Keratinocyte (primary cell): ENCODE data around the gene NVL. TPM values are rescaled to one million over a fixed set of nuclear protein-coding genes. Genes with fewer than 3 reads are reported as not detected.
"Not testable (repeated sequence)": the region's sequence is repeated elsewhere in the genome, so short reads cannot be mapped to it uniquely, and the experiment has no call there.

Experiments used
- DNase-seq: peaks from one replicate; pipeline ENCODE4 v3.0.0-alpha.2; 2011; ENCODE audit warnings: low read depth, missing footprints, low spot score
- FAIRE-seq: peaks from 2 replicates; lab custom pipeline; 2011; peaks lifted over from hg19 to GRCh38; lab: Jason Lieb, UNC
- H2AFZ ChIP-seq: 2 replicates; pipeline ENCODE4 v1.6.0; 2012; ENCODE audit warnings: low read length, control low read depth, inconsistent platforms; ENCODE audit not compliant: control insufficient read depth
- H3K27ac ChIP-seq: 2 replicates; pipeline ENCODE4 v1.5.1; 2011; ENCODE audit warnings: low read length; ENCODE audit not compliant: control insufficient read depth, insufficient read depth
- H3K27me3 ChIP-seq: 3 replicates; pipeline ENCODE4 v1.6.0; 2011; ENCODE audit warnings: low read length; ENCODE audit not compliant: control insufficient read depth, insufficient read depth; ENCODE audit errors: extremely low read depth
- H3K36me3 ChIP-seq, 2 experiments: 2 replicates in 1 of 2; 3 replicates in 1 of 2; pipeline ENCODE4 v1.5.1; 2011; ENCODE audit warnings: low read length in 2 of 2, mild to moderate bottlenecking in 1 of 2; ENCODE audit not compliant: control insufficient read depth in 2 of 2, insufficient read depth in 2 of 2; ENCODE audit errors: extremely low read depth in 1 of 2
- H3K4me1 ChIP-seq: 3 replicates; pipeline ENCODE4 v1.5.1; 2011; ENCODE audit warnings: low read length; ENCODE audit not compliant: control insufficient read depth, insufficient read depth; ENCODE audit errors: extremely low read depth
- H3K4me2 ChIP-seq: 3 replicates; pipeline ENCODE4 v1.6.0; 2011; ENCODE audit warnings: low read depth, low read length; ENCODE audit not compliant: control insufficient read depth, insufficient read depth; ENCODE audit errors: extremely low read depth
- H3K4me3 ChIP-seq, 3 experiments: fragments of 200-600 bp in 1 of 3; sonication (generic) in 1 of 3; 2 replicates in 2 of 3; 3 replicates in 1 of 3; pipeline ENCODE4 v1.5.1; 2011 to 2016; ENCODE audit warnings: low read length in 3 of 3, mild to moderate bottlenecking in 3 of 3, control low read depth in 2 of 3, inconsistent platforms in 1 of 3, low read depth in 1 of 3, mixed read lengths in 1 of 3, mixed run types in 1 of 3, moderate library complexity in 1 of 3; ENCODE audit not compliant: control insufficient read depth in 2 of 3, insufficient read depth in 2 of 3; ENCODE audit errors: extremely low read depth in 1 of 3
- H3K79me2 ChIP-seq: 2 replicates; pipeline ENCODE4 v1.6.0; 2012; ENCODE audit warnings: low read length; ENCODE audit not compliant: control insufficient read depth, insufficient read depth
- H3K9ac ChIP-seq: 3 replicates; pipeline ENCODE4 v1.6.0; 2011; ENCODE audit warnings: low read length; ENCODE audit not compliant: control insufficient read depth, insufficient read depth; ENCODE audit errors: extremely low read depth
- H3K9me1 ChIP-seq: 3 replicates; pipeline ENCODE4 v1.6.0; 2011; ENCODE audit warnings: low read length; ENCODE audit not compliant: control insufficient read depth, insufficient read depth; ENCODE audit errors: extremely low read depth
- H3K9me3 ChIP-seq: 2 replicates; pipeline ENCODE4 v1.5.1; 2012; ENCODE audit warnings: low read depth, low read length; ENCODE audit not compliant: control insufficient read depth
- H4K20me1 ChIP-seq: 3 replicates; pipeline ENCODE4 v1.6.0; 2011; ENCODE audit warnings: low read length; ENCODE audit not compliant: control insufficient read depth, insufficient read depth; ENCODE audit errors: extremely low read depth
- EZH2 ChIP-seq: IDR thresholded peaks from one replicate; pipeline ENCODE4 v1.6.1; 2012; ENCODE audit warnings: inconsistent platforms, mild to moderate bottlenecking, low read length, moderate library complexity
- dilution Hi-C: fragments of 300-500 bp; cut with MboI; formaldehyde crosslinking; loops from one replicate; pipeline ENCODE4 v1.7.0; 2020; ENCODE audit warnings: low sequenced_read_pairs; ENCODE audit not compliant: extremely low pct_ligation_motif_present
- polyA plus RNA-seq, 5 experiments: library from polyadenylated mRNA; depleted of rRNA in 3 of 5; stranded (reverse) in 3 of 5; stranded (forward) in 1 of 5; unstranded in 1 of 5; fragments of >200 nt; gene quantifications; 1 replicate in 1 of 5; 2 replicates in 3 of 5; 3 replicates in 1 of 5; pipeline versions ENCODE4 v1.2.1 to v1.2.3, GENCODE V29; 2011 to 2012; ENCODE audit warnings: missing spikeins in 2 of 5, low read depth in 1 of 5, low replicate concordance in 1 of 5

Gene NVL
- polyA plus RNA-seq, 1 donor (not counting 4 experiments of a cell fraction or from before 2014, with no cell fraction given): 24.9 TPM

DNA sequence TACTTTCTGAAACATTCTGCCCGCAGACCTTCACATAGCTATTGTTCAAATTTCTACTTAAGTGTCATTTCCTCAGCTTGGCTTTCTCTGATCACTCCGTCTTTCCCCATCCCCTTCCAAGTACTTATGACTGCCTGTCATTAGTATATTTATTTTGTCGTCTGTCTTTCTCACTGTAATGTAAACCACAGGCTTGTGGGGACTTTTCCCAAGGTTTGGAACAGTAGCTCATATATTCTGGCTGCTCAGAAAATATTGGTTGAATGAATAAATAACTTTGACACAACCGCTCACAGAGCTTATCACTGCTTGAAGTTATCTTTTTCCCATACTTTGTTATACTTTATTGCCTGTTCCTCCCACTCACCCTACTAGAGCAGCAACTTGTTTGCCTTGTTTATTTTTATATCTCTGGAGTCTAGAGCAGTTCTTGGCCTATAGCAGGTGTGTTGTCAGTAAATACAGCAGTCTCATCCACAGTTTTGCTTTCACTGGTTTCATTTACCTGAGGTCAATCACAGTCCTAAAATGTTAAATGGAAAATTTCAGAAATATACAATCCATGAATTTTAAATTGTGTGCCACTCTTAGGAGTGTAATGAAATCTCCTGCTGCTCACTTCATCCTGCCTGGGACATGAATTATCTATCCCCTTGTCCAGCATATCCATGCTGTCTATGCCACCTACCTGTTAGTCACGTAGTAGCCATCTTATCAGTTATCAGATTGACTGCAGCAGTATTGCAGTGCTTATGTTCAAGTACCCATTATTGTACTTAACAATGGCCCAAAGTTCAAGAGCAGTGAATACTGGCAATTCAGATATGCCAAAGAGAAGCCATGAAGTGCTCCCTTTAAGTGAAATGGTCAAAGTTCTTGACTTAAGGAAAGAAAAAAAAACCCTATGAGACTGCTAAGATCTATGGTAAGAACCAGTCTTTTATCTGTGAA lies 24.3 kb upstream of the NVL start:
- no peak for FAIRE-seq
- Histone ChIP-seq H3K4me1 (peaks cover 11% of the 10 kb centered on the region), H3K4me3 (no peak overlapping the region), H3K27me3 (no peaks in the 10 kb centered on the region), H3K36me3 (no peaks in the 10 kb centered on the region), H3K9me3 (no peaks in the 10 kb centered on the region), H3K9ac (no peak overlapping the region), H3K79me2 (peaks cover 17% of the 10 kb centered on the region), H3K4me2 (no peak overlapping the region), H3K27ac (no peak overlapping the region), H2AFZ (no peak overlapping the region), H4K20me1 (peaks cover 2% of the 10 kb centered on the region), H3K9me1 (no peaks in the 10 kb centered on the region)
- DNase-seq: no peak
- dilution Hi-C loops: no loop called here
- no peak for TF ChIP-seq EZH2

DNA sequence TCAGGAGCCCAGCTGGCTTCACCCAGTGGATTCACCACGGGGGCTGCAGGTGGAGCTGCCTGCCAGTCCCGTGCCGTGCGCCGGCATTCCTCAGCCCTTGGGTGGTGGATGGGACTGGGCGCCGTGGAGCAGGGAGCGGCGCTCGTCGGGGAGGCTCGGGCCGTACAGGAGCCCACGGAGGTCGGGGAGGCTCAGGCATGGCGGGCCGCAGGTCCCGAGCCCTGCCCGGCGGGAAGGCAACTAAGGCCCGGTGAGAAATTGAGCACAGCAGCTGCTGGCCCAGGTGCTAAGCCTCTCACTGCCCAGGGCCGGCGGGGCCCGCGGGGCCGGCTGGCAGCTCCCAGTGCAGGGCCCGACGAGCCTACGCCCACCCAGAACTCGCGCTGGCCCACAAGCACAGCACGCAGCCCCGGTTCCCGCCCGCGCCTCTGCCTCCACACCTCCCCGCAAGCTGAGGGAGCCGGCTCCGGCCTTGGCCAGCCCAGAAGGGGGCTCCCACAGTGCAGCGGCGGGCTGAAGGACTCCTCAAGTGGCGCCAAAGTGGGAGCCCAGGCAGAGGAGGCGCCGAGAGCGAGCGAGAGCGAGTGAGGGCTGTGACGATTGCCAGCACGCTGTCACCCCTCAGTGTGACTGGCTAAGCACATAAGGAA lies 22.6 kb upstream of the NVL start:
- H3K27me3 ChIP-seq, H3K79me2 ChIP-seq, H2AFZ ChIP-seq, H3K9ac ChIP-seq, H3K4me3 ChIP-seq, DNase-seq, H3K4me1 ChIP-seq, dilution Hi-C loops, H3K4me2 ChIP-seq, H3K9me1 ChIP-seq, FAIRE-seq, H3K36me3 ChIP-seq, H3K9me3 ChIP-seq, H4K20me1 ChIP-seq, H3K27ac ChIP-seq: not testable (repeated sequence)

DNA sequence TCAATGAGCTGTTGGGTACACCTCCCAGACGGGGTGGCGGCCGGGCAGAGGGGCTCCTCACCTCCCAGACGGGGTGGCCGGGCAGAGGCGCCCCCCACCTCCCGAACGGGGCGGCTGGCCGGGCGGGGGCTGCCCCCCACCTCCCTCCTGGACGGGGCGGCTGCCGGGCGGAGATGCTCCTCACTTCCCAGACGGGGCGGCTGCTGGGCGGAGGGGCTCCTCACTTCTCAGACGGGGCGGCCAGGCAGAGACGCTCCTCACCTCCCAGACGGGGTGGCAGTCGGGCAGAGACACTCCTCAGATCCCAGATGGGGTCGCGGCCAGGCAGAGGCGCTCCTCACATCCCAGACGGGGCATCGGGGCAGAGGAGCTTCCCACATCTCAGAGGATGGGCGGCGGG lies 19.7 kb upstream of the NVL start:
- H3K9ac ChIP-seq, H3K4me1 ChIP-seq, H2AFZ ChIP-seq, H3K9me1 ChIP-seq, H3K27ac ChIP-seq, H3K27me3 ChIP-seq, H3K4me2 ChIP-seq, H3K4me3 ChIP-seq, dilution Hi-C loops, FAIRE-seq, H3K36me3 ChIP-seq, H4K20me1 ChIP-seq, DNase-seq, H3K79me2 ChIP-seq, H3K9me3 ChIP-seq: not testable (repeated sequence)
